GM18868 (cell line): Measurements from ENCODE around the gene TSR3.

Experiments
- ATAC-seq: cut with Tn5 transposase; IDR thresholded peaks from one replicate; pipeline ENCODE4 v1.9.1; 2021; ENCODE audit warnings: mild to moderate bottlenecking, moderate library complexity; ENCODE audit not compliant: unreplicated experiment

TSR3 gene

DNA sequence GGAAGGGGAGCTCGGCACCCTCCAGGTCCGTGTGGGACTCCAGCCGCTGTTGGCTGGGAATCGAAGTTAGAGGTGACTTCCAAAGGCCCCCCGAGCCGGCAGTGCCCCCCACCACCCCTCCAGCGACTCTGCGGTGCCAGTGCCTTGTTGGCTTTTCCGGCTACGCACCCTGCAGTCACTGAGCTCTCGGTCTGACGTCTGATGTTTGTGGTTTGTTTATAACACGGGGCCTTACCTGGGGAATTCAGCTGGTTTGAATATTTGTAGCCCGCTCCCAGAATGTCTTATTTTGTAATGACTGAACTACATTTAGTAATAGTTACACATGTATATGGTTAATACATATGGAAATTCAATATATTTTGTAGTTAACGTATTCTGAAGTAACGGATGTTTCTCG, 25.3 kb downstream of the TSR3 start:
- no peak for ATAC-seq

DNA sequence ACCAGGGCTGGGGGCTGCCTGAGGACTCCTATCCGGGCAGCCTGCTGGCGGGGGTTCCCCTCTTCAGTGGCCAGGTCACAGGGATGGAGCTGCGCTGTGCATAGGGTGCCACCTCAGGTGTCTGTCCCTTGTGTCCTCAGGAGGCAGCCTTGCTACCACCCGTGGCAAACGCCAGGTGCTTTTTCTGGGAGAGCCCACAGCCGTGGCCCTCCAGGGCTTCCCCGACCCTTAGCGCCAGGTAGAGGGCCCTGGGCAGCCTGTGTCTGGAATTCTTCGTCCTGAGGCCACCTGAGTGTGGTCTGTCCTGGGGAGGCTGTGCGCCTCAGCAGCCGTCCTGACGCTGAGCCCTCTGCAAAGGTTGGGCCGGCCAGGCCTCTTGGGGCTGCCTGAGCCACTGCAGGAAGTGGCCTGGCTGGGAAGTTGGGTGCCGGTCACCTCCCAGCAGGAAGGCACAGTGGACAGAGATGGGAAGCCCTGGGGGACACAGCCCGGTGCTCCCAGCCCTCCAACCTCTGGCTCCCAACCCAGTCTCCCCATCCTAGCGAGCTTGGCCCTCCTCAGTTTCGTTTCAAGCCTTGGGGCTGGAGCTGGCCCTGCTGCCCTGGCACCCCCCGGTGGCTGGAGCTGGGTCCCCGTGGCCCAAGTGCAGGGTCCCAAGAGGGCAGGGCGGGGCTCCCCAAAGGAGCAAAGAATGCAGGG, 25.9 kb downstream of the TSR3 start:
- ATAC-seq = no peak

DNA sequence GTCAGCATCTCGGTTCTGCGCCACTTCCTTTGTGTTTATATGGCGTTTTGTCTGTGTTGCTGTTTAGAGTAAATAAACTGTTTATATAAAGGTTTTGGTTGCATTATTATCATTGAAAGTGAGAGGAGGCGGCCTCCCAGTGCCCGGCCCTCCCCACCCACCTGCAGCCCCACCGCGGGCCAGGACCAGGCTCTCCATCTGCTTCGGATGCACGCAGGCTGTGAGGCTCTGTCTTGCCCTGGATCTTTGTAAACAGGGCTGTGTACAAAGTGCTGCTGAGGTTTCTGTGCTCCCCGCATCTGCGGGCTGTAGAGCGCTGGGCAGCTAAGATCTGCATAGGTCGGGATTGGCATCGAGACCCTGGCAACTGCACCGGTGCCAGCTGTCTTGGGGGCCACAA, 26.4 kb downstream of the TSR3 start:
- ATAC-seq = no peak

- ATAC-seq = no peak
Measured at GRCh38 chr16:1324286-1324826, 27.3 kb downstream of the TSR3 start.

GRCh38 chr16:1323296-1324239, 28.1 kb downstream of the TSR3 start:
- ATAC-seq = no peak

DNA sequence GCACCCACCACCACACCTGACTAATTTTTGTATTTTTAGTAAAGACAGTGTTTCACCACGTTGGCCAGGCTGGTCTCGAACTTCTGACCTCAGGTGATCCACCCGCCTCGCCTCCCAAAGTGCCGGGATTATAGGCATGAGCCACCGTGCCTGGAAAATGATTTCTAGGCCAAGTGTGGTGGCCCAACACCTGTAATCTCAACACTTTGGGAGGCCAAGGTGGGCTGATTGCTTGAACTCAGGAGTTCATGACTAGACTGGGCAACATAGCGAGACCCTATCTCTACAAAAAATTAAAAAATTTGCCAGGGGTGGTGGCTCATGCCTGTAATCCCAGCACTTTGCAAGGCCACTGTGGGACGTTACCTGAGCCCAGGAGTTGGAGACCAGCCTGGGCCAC, 29.3 kb downstream of the TSR3 start:
- ATAC-seq = no peak

- ATAC-seq = no peak
Measured at GRCh38 chr16:1320658-1321240, 30.9 kb downstream of the TSR3 start.

GRCh38 chr16:1320097-1320496, 31.6 kb downstream of the TSR3 start:
- ATAC-seq = no peak

GRCh38 chr16:1319041-1319440, 32.6 kb downstream of the TSR3 start:
- ATAC-seq = no peak

DNA sequence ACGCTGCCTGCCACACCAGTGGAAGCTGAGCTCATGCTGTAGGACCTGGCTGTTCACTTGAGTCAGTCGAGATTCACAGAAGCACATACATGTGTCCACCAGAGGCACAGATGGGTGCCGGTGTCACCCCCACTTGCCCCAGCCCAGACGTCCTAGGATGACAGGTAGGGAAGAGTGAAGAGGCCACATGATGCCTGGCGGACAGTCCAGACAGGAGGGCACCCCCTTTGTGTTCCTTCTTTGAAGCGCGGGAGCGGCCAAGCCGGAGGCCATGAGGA, 33.5 kb downstream of the TSR3 start:
- ATAC-seq = no peak

DNA sequence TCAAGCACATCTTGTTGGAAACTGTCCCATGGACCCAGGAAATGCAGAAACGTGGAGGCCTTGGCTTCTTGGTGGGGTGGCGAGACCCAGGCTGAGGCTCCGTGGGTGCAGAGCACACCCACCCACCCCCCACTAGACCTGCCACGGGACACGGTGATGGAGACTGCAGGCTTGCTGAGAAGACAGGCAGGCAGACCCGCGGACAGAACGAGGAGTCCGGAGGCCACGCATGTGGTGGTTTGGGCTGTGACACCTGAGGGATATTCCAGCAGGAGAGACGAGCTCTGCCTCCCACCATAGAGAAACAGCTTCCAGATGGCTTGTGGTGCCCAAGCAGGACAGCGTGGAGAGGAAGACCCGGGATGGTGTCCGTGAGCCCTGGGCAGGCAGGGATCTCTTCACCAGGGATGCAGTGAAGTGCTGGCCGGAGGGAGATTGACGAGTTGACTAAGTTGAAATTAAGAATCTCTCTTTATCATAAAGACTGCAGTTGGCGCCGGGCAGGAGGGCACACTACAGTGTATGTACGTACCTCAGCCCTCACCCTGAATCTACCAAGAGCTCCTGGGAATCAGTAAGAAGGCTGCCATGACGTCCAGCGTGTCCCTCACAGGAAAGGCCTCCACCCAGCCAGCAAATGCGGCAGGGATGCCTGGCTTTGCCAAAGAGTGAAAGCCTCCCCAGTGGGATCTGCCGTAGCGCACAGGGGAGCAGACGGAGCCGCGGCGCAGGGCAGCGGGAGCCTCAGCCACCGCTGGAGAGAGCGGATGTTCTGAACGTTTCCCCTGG, 34.0 kb downstream of the TSR3 start:
- no peak for ATAC-seq

DNA sequence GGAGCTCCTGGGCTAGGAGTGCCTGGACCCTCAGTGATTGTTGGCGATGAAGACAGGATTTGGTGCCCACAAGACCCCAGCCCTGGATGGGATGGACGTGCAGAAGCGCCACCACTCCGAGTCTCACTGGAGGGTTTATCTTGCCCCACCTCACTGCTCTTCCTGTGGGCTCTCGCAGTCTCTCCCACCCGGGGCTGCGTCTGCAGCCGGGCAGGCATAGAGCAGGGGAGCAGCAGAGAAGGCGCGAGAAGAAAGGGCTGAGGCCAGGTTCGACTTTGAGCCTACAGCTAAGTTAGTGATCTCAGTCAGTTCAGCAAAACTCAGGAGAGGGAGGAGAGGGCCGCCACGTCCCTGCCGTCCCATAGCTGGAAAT, 35.7 kb downstream of the TSR3 start:
- no peak for ATAC-seq

DNA sequence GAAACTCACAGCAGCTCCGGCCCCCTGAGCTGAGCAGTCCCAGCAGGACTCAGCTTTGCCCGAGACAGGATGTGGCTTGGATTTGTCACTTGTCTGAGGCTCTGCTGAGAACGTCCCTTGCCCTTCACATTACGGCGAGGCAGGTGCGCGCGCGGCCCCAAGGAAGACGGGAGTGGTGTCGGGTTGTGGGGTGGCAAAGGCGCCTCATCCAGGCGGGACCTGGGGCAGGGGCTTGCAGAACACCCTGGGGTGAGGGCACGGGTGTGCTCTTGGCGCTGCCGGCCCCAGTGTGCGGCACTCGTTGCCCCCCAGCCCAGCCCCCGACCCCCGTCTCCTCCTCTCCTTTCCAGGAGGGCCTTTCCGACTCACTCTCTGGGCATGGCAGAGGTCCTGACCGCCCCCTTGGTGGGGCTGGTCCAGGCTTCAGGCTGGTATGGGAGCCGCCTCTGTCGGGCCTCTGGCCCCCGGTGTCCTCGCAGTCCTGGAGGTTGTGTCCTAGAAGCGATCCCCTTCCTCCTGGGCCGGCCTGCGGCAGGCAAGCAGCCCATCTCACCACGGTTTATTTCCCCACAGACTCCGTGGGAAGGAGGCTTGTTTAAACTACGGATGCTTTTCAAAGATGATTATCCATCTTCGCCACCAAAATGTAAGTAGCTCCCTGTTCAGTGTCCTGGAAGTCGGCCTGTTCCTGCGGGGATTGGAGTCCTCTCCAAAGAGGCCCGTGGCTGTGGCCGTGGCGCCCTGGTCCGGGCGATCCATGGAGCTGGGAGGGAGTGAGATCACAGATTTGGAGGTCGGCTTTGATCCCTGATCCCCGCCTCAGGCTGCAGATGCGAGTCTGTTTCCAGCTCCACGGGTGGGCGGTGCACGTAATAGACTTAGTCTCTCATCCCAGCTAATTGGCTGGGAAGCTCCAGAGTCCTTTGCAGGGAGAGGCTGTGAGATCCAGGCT, 36.3 kb downstream of the TSR3 start:
- no peak for ATAC-seq

DNA sequence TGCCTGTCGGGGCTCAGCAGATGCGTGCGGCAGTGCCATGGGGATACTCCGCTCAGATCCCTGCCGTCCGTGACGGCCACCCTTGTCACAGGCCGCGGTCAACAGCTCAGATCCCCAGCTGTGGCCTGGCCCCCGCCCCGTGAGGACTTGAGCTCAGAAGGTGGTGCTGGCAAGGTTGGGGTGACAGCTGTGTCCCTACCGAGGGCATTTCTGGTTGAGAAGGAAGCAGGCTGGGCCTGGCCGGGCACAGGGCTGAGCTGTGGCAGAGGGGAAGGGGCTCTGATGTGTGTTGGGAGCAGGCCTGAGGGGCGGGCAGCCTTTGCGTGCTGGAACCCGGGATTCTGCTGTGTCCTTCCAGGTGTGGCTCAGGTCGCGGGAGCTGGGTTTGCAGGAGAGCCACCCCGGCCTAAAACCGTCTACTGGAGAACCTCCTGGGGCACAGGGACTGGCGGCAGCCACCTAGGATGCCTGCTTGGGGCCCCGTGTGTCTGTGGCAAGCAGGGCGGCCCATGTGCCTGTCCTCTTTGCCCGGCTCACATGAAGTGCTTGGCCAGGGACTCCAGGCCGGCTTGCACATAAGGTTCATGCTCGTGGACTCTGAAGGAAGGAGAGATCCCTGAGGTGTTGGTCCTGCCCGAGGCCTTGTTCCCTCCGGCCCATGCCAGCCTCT, 37.1 kb downstream of the TSR3 start:
- ATAC-seq = no peak

DNA sequence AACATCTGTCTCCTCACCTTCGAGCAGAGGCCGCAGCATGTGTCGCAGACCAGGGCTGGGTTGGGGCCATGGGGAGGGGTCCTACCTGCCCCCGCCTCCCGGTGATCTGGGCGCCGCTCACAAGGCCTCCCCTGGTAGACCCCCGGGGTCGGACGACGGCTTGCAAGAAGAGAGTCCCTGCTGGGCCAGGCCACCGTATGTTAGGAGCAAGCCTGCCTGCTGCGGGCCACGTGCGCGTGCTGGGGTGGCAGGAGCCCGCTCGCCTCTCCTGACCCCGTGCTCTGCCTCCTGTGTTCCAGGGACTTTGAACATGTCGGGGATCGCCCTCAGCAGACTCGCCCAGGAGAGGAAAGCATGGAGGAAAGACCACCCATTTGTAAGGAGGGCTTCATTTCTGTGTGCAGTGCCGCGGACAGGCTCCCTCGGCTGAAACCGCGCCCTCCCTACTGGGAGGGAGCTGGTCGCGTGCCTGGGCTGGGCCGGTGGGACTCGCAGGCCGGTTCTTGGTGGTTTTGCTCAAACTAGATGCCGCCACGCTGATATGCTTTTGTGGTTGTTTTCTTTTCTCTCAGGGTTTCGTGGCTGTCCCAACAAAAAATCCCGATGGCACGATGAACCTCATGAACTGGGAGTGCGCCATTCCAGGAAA, 37.8 kb downstream of the TSR3 start:
- ATAC-seq = no peak

GRCh38 chr16:1312903-1313302, 38.8 kb downstream of the TSR3 start:
- ATAC-seq = no peak

DNA sequence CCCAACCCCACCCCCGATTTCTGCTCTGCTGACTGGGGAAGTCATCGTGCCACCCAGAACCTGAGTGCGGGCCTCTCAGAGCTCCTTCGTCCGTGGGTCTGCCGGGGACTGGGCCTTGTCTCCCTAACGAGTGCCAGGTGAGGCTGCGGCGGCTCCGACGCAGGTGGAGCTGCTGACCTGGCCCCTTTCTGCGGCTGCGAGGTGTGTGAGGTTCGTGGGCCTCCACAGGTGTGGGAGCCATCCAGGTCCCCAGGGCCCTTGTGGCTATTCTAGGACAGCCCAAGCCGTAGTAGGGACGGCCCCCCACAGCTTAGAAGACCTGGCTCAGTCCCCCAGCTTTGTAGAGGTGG, 39.2 kb downstream of the TSR3 start:
- no peak for ATAC-seq

DNA sequence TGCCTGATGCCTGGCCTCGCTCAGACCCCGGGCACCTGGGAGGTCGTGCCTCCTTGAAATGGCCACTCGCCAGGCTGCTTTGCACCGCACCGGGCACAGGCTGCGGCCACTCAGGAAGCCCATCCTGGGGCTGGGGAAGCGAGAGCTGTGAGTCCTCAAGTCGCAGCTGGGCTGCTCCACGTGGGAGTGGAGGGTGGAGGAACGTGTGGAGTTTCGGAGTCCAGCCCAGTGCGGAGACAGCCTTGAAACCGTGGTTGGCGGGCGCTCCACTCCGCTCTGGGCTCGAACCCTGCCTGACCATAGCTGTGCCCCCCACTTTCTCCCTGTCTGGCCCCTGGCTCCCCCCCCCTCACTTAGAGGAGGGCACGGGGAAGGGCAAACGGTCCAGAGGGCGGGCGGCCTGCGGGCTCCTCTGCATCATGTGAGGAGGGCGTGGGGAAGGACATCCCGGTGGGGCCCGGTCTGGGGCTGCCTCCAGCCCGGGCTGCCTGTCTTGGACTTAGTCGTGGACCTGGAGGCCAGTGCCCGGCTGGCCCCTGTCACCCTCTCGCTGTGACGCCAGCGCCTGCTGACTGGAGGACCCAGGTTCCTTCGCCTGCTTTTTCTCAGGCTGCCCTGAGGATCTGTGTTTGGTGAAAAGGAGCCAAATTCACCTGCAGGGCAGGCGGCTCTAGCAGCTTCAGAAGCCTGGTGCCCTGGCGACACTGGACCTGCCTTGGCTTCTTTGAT, 39.8 kb downstream of the TSR3 start:
- ATAC-seq = no peak
